PC-3 (cell line): ENCODE results near the gene DUSP28. TPM values are rescaled to one million over a fixed set of nuclear protein-coding genes. Genes with fewer than 3 reads are reported as not detected.

Source experiments
- ATAC-seq: fragments of 200-7000 bp; cut with Tn5 transposase; 2 replicates; pipeline ENCODE4 v1.9.1; 2020; ENCODE audit warnings: mild to moderate bottlenecking, moderate library complexity
- BruUV-seq: library from RNA; stranded (reverse); fragments of 400-500 nt; replicated peaks from 2 replicates; lab custom pipeline; 2021; lab: Mats Ljungman, UMichigan
- CTCF ChIA-PET: fragments of 300-600 bp; sonication (Branson Sonifier 250); formaldehyde crosslinking; loops from one replicate; lab custom pipeline; 2022; ENCODE audit warnings: antibody characterized with exemption; lab: Charles Lee
- POLR2A ChIA-PET: fragments of 300-600 bp; sonication (Branson Sonifier 250); formaldehyde crosslinking; loops from one replicate; lab custom pipeline; 2022; ENCODE audit warnings: antibody characterized with exemption; ENCODE audit not compliant: unreplicated experiment; lab: Charles Lee
- DNase-seq: peaks from one replicate; pipeline ENCODE4 v3.0.0-alpha.2; 2015
- H2AFZ ChIP-seq: fragments of 300-600 bp; sonication (generic); 2 replicates; pipeline ENCODE4 v1.6.0; 2016; ENCODE audit warnings: antibody characterized with exemption, low read length
- H3F3A ChIP-seq: fragments of 300-600 bp; sonication (generic); one replicate; pipeline ENCODE4 v1.6.0; 2017; ENCODE audit warnings: antibody characterized with exemption, low read length, control low read depth, mild to moderate bottlenecking; ENCODE audit not compliant: unreplicated experiment
- H3K27ac ChIP-seq: fragments of 300-600 bp; sonication (generic); 2 replicates; pipeline ENCODE4 v1.5.1; 2016; ENCODE audit warnings: mild to moderate bottlenecking, low read length
- H3K27me3 ChIP-seq: fragments of 300-600 bp; sonication (generic); 2 replicates; pipeline ENCODE4 v1.6.1; 2016; ENCODE audit warnings: low read length, mixed read lengths
- H3K36me3 ChIP-seq: fragments of 300-600 bp; sonication (generic); 2 replicates; pipeline ENCODE4 v1.6.1; 2016; ENCODE audit warnings: low read depth, mixed run types, low read length, mixed read lengths
- H3K4me1 ChIP-seq: fragments of 300-600 bp; sonication (generic); 2 replicates; pipeline ENCODE4 v1.5.1; 2016; ENCODE audit warnings: low read length; ENCODE audit not compliant: insufficient read depth
- H3K4me2 ChIP-seq: fragments of 300-600 bp; sonication (generic); 2 replicates; pipeline ENCODE4 v1.6.0; 2016; ENCODE audit warnings: low read length
- H3K4me3 ChIP-seq: fragments of 300-600 bp; sonication (generic); 2 replicates; pipeline ENCODE4 v1.5.1; 2016; ENCODE audit warnings: mild to moderate bottlenecking, low read length, mixed read lengths
- H3K79me2 ChIP-seq: fragments of 300-600 bp; sonication (generic); 2 replicates; pipeline ENCODE4 v1.6.1; 2017; ENCODE audit warnings: low read length, mixed read lengths
- H3K9ac ChIP-seq: fragments of 300-600 bp; sonication (generic); 2 replicates; pipeline ENCODE4 v1.6.0; 2016; ENCODE audit warnings: mild to moderate bottlenecking, low read length
- H3K9me2 ChIP-seq: fragments of 300-600 bp; sonication (generic); replicated peaks from 2 replicates; pipeline ENCODE4 v1.6.1; 2016; ENCODE audit warnings: mixed run types, low read length, mixed read lengths
- H3K9me3 ChIP-seq: fragments of 300-600 bp; sonication (generic); 2 replicates; pipeline ENCODE4 v1.6.1; 2016; ENCODE audit warnings: low read length, mixed read lengths
- H4K20me1 ChIP-seq: fragments of 300-600 bp; sonication (generic); 2 replicates; pipeline ENCODE4 v1.6.1; 2016; ENCODE audit warnings: low read length, mixed read lengths
- EZH2 ChIP-seq: fragments of 300-600 bp; sonication (generic); IDR thresholded peaks from one replicate; pipeline ENCODE4 v1.6.1; 2017; ENCODE audit warnings: antibody characterized with exemption, mild to moderate bottlenecking, low read length; ENCODE audit not compliant: unreplicated experiment
- EZH2phosphoT487 ChIP-seq: fragments of 300-600 bp; sonication (generic); IDR thresholded peaks from 2 replicates; pipeline ENCODE4 v1.6.1; 2018; ENCODE audit warnings: mild to moderate bottlenecking, antibody characterized with exemption, low read length, borderline replicate concordance
- intact Hi-C: fragments of 100-400 bp; cut with micrococcal nuclease; formaldehyde crosslinking; loops from 2 replicates; pipeline ENCODE4 v1.9.0; 2023
- total RNA-seq: library from RNA; depleted of rRNA; stranded (reverse); fragments of >200 nt; gene quantifications from 2 replicates; pipeline ENCODE4 v1.2.3, GENCODE V29; 2014; rRNA removed
- TF ChIP-seq, protein P1 (sequence below): fragments of 300-600 bp; sonication (generic); conservative IDR thresholded peaks from 2 replicates; pipeline ENCODE4 v1.5.1; 2017; ENCODE audit warnings: antibody characterized with exemption, low read depth, mild to moderate bottlenecking, low read length

Gene DUSP28
- total RNA-seq, 1 experiment from 2014 or later, result 8.3 TPM

DNA sequence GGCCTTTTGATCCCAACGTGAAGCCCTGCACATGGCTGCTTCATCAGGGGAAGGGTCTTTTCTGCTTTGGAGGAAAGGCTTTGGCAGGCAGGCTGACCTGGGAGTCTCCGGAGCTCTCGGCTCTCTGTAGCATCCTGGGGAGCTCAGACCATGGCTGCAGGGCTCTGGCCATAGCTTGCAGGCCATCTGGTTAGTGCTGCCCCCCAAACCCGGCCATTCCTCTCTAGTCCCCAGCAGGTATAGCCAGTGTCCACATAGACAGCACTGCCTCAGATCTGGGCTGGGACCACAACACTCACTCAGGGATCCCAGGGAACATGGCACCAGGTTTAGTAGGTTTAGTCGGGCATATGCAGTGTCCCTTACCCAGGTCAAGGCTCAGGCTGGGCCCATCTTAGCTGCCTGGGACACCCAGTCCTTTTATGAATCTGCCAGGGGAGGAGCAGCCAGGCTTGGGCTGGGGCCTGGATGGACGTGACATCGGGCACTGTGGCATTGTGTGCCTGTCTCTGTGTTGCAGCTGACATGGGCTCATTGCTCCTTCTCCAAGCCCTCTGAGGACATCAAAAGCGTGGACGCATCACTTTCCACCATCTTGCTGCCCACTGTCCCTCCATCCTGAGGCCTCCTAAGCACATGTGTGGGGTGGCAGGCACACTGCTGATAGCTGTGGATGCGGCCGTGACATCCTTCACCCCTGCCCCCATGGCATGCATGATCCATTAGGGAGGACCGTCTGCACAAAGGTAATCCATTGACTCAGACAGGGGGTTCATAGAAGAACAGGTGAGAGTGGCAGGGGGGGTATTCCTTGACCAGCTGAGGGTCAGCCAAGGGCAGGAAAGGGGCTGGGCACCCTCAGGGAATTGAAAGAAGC, 45.9 kb downstream of the DUSP28 start:
- no peak overlapping the region for H3K27ac ChIP-seq
- H4K20me1 ChIP-seq, result no peaks in the 10 kb centered on the region
- no peaks in the 10 kb centered on the region for H3K9me2 ChIP-seq
- H3F3A ChIP-seq, result no peaks in the 10 kb centered on the region
- H3K4me1 ChIP-seq, result no peaks in the 10 kb centered on the region
- no peak overlapping the region for H3K4me2 ChIP-seq
- POLR2A ChIA-PET, result interaction anchor here (0.6 kb wide), 1 partner anchor 18 kb away, joined by 4 read pairs; no protein-coding TSS in a partner anchor
- intact Hi-C loops, result no loop called here
- H2AFZ ChIP-seq, result no peak overlapping the region
- H3K9me3 ChIP-seq, result no peaks in the 10 kb centered on the region
- H3K27me3 ChIP-seq, result no peaks in the 10 kb centered on the region
- DNase-seq, result no peak
- no peaks in the 10 kb centered on the region for H3K79me2 ChIP-seq
- no peaks in the 10 kb centered on the region for H3K36me3 ChIP-seq
- CTCF ChIA-PET, result no interaction called here
- no peak overlapping the region for H3K9ac ChIP-seq
- H3K4me3 ChIP-seq, result no peak overlapping the region
- TF ChIP-seq EZH2phosphoT487 (no peak), EZH2 (no peak)
- TF ChIP-seq, protein P1, sequence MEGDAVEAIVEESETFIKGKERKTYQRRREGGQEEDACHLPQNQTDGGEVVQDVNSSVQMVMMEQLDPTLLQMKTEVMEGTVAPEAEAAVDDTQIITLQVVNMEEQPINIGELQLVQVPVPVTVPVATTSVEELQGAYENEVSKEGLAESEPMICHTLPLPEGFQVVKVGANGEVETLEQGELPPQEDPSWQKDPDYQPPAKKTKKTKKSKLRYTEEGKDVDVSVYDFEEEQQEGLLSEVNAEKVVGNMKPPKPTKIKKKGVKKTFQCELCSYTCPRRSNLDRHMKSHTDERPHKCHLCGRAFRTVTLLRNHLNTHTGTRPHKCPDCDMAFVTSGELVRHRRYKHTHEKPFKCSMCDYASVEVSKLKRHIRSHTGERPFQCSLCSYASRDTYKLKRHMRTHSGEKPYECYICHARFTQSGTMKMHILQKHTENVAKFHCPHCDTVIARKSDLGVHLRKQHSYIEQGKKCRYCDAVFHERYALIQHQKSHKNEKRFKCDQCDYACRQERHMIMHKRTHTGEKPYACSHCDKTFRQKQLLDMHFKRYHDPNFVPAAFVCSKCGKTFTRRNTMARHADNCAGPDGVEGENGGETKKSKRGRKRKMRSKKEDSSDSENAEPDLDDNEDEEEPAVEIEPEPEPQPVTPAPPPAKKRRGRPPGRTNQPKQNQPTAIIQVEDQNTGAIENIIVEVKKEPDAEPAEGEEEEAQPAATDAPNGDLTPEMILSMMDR, result no peak
- no peak for ATAC-seq
- no TSS peak for BruUV-seq

DNA sequence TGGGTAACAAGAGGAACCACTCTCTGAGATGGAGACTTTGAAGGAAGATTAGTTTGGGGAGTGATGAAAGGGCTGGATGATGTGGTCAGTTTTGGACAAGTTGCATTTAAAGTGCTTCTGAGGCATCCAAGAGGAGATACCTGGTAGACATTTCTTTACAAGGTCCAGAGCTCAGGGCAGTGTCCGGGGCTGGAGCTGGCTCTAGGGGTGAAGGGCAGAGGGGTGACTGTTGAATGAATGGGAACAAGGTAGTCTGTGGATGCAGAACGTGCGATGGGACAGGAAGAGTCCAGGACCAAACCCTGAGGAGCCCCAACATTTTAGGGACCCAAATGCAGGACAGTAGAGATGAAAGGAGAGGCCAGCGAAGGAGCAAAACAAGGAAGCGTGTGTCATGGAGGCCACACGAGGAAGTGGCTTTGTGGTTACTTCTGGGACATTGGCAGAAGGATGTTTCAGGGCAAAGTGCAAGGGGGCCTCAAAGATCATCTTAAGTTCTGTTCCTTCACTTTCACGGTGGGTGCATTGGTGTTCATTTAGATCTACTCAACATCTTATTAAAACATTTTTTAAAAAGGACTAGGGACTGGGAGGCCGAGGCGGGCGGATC, 51.5 kb downstream of the DUSP28 start:
- Histone ChIP-seq H3K9ac (no peak overlapping the region), H3K4me3 (no peak overlapping the region), H3K27ac (no peak overlapping the region), H3K9me2 (no peaks in the 10 kb centered on the region), H3K4me1 (no peaks in the 10 kb centered on the region), H3F3A (no peaks in the 10 kb centered on the region), H2AFZ (no peak overlapping the region), H3K4me2 (no peak overlapping the region), H3K79me2 (no peaks in the 10 kb centered on the region), H4K20me1 (no peaks in the 10 kb centered on the region), H3K9me3 (no peaks in the 10 kb centered on the region), H3K36me3 (no peaks in the 10 kb centered on the region), H3K27me3 (no peaks in the 10 kb centered on the region)
- intact Hi-C loops, result no loop called here
- no peak for TF ChIP-seq EZH2phosphoT487
- TF ChIP-seq EZH2, result no peak
- TF ChIP-seq, protein P1, result no peak
- ChIA-PET CTCF (no interaction called here), POLR2A (no interaction called here)
- no TSS peak for BruUV-seq
- ATAC-seq, result no peak
- no peak for DNase-seq

Other genes starting within 250 kb of the DUSP28 start
- gene GPC1, start 124.7 kb upstream of the DUSP28 start, total RNA-seq, result 37.1 and 56.7 TPM in 2 replicates
- gene ANKMY1, start 2.4 kb upstream of the DUSP28 start, total RNA-seq, result 10.2 and 19.5 TPM in 2 replicates
- 25.8 and 44.5 TPM in 2 replicates for gene RNPEPL1, start 8.1 kb downstream of the DUSP28 start, total RNA-seq
- 32.2 and 40.1 TPM in 2 replicates for gene CAPN10, start 26.4 kb downstream of the DUSP28 start, total RNA-seq
- 2.4 and 5.2 TPM in 2 replicates for gene GPR35, start 65.1 kb downstream of the DUSP28 start, total RNA-seq
- not detected in 2 replicates for gene AQP12B, start 122.5 kb downstream of the DUSP28 start, total RNA-seq
- gene AQP12A, start 131.5 kb downstream of the DUSP28 start, total RNA-seq, result not detected in 2 replicates